CD8-positive, alpha-beta memory T cell (primary cell): ENCODE data around the gene FCGR1A. TPM values are rescaled to one million over a fixed set of nuclear protein-coding genes. Genes with fewer than 3 reads are reported as not detected.
"Not testable (repeated sequence)": the region's sequence is repeated elsewhere in the genome, so short reads cannot be mapped to it uniquely, and the experiment has no call there.

Experiments used
- CTCF ChIA-PET: fragments of 350-600 bp; sonication (Branson Sonifier 250); formaldehyde crosslinking; loops from one replicate; lab custom pipeline; 2021; ENCODE audit warnings: antibody characterized with exemption; lab: Charles Lee
- POLR2A ChIA-PET: fragments of 350-600 bp; sonication (Branson Sonifier 250); formaldehyde crosslinking; loops from one replicate; lab custom pipeline; 2021; ENCODE audit warnings: antibody characterized with exemption; lab: Charles Lee
- DNase-seq, 5 donors: peaks; one replicate each; pipeline versions ENCODE4 v3.0.0 to v3.0.0-alpha.2; 2020 to 2022; ENCODE audit warnings: mixed read lengths in 1 of 5
- H3K27ac ChIP-seq: one replicate; pipeline ENCODE4 v1.7.0; 2013; ENCODE audit warnings: low read depth, mild to moderate bottlenecking, low read length, moderate library complexity
- H3K27me3 ChIP-seq: 2 replicates; pipeline ENCODE4 v1.7.0; 2013; ENCODE audit warnings: low read length, mild to moderate bottlenecking; ENCODE audit not compliant: insufficient read depth, poor library complexity, severe bottlenecking
- H3K36me3 ChIP-seq: 2 replicates; pipeline ENCODE4 v1.7.0; 2013; ENCODE audit warnings: mild to moderate bottlenecking, low read length, moderate library complexity; ENCODE audit not compliant: insufficient read depth
- H3K4me1 ChIP-seq: 2 replicates; pipeline ENCODE4 v1.7.0; 2013; ENCODE audit warnings: mild to moderate bottlenecking, low read length, moderate library complexity; ENCODE audit not compliant: insufficient read depth
- H3K4me3 ChIP-seq: 2 replicates; pipeline ENCODE4 v1.7.0; 2013; ENCODE audit warnings: mild to moderate bottlenecking, low read length
- H3K9me3 ChIP-seq: 2 replicates; pipeline ENCODE4 v1.7.0; 2013; ENCODE audit warnings: mild to moderate bottlenecking, low read length
- H3K27ac Mint-ChIP-seq, 8 donors: one replicate each; pipeline ENCODE4 v1.8.0; 2020 to 2021; ENCODE audit warnings: mixed read lengths in 8 of 8, mild to moderate bottlenecking in 6 of 8, inconsistent platforms in 3 of 8, moderate library complexity in 3 of 8
- H3K27me3 Mint-ChIP-seq, 2 donors: one replicate each; pipeline ENCODE4 v1.8.0; 2020 to 2021; ENCODE audit warnings: mixed read lengths in 2 of 2, mild to moderate bottlenecking in 1 of 2, moderate library complexity in 1 of 2
- H3K36me3 Mint-ChIP-seq, 3 donors: one replicate each; pipeline ENCODE4 v1.8.0; 2020 to 2021; ENCODE audit warnings: mixed read lengths in 3 of 3, inconsistent platforms in 1 of 3, mild to moderate bottlenecking in 1 of 3
- H3K4me1 Mint-ChIP-seq, 3 donors: one replicate each; pipeline ENCODE4 v1.8.0; 2020 to 2021; ENCODE audit warnings: mixed read lengths in 3 of 3, inconsistent platforms in 1 of 3, mild to moderate bottlenecking in 1 of 3
- H3K4me3 Mint-ChIP-seq, 7 donors: one replicate each; pipeline ENCODE4 v1.8.0; 2020 to 2021; ENCODE audit warnings: mixed read lengths in 7 of 7, mild to moderate bottlenecking in 6 of 7, moderate library complexity in 4 of 7, inconsistent platforms in 2 of 7
- H3K9me3 Mint-ChIP-seq, 5 donors: one replicate each; pipeline ENCODE4 v1.8.0; 2020 to 2022; ENCODE audit warnings: mixed read lengths in 5 of 5, mild to moderate bottlenecking in 3 of 5, moderate library complexity in 2 of 5, inconsistent platforms in 1 of 5
- polyA plus RNA-seq: library from polyadenylated mRNA; unstranded; fragments of 300-500 nt; fragmentation: Illumina TruSeq; gene quantifications from one replicate; pipeline ENCODE4 v1.2.3, GENCODE V29; 2021
- total RNA-seq, 2 experiments: library from RNA; stranded (reverse); gene quantifications; one replicate each; pipeline ENCODE4 v1.2.3, GENCODE V29; 2021

The FCGR1A gene
- total and polyA plus RNA-seq, 3 experiments from 2014 or later, result not detected

- H3K36me3 ChIP-seq, DNase-seq, H3K27ac Mint-ChIP-seq, H3K4me3 ChIP-seq, CTCF ChIA-PET, POLR2A ChIA-PET, H3K4me1 ChIP-seq, H3K36me3 Mint-ChIP-seq, H3K27ac ChIP-seq, H3K27me3 ChIP-seq, H3K9me3 ChIP-seq, H3K9me3 Mint-ChIP-seq, H3K4me1 Mint-ChIP-seq: not testable (repeated sequence)
- peaks cover 11 to 22% of the 10 kb centered on the region in 2 donors for H3K27me3 Mint-ChIP-seq
- peak overlapping the region in 3 of 7 donors; percentile 38 to 69 (median 68) for H3K4me3 Mint-ChIP-seq
These were observed 34.4 kb upstream of the FCGR1A start for GRCh38 chr1:149748144-149748500.

GRCh38 chr1:149750562-149750961 is 31.9 kb upstream of the FCGR1A start:
- H3K4me1 Mint-ChIP-seq, H3K9me3 Mint-ChIP-seq, DNase-seq, H3K36me3 ChIP-seq, H3K4me1 ChIP-seq, H3K27ac Mint-ChIP-seq, H3K27ac ChIP-seq, POLR2A ChIA-PET, H3K9me3 ChIP-seq, H3K4me3 ChIP-seq, H3K36me3 Mint-ChIP-seq, CTCF ChIA-PET, H3K4me3 Mint-ChIP-seq, H3K27me3 ChIP-seq: not testable (repeated sequence)
- peaks cover 11 to 22% of the 10 kb centered on the region in 2 donors for H3K27me3 Mint-ChIP-seq

GRCh38 chr1:149752186-149752585 is 30.3 kb upstream of the FCGR1A start:
- H3K27ac Mint-ChIP-seq, H3K4me1 ChIP-seq, H3K36me3 ChIP-seq, POLR2A ChIA-PET, H3K36me3 Mint-ChIP-seq, H3K4me1 Mint-ChIP-seq, CTCF ChIA-PET, H3K9me3 ChIP-seq, H3K4me3 Mint-ChIP-seq, H3K27me3 ChIP-seq, H3K27ac ChIP-seq, H3K4me3 ChIP-seq, H3K9me3 Mint-ChIP-seq, DNase-seq: not testable (repeated sequence)
- H3K27me3 Mint-ChIP-seq, result peaks cover 11 to 18% of the 10 kb centered on the region in 2 donors

- H3K36me3 ChIP-seq, POLR2A ChIA-PET, H3K4me3 Mint-ChIP-seq, H3K9me3 ChIP-seq, H3K4me1 Mint-ChIP-seq, H3K4me3 ChIP-seq, DNase-seq, H3K27ac ChIP-seq, H3K4me1 ChIP-seq, H3K27me3 ChIP-seq, H3K27ac Mint-ChIP-seq, H3K9me3 Mint-ChIP-seq, CTCF ChIA-PET, H3K36me3 Mint-ChIP-seq: not testable (repeated sequence)
- H3K27me3 Mint-ChIP-seq, result peaks cover 0 to 11% of the 10 kb centered on the region in 2 donors
These were observed 29.0 kb upstream of the FCGR1A start for GRCh38 chr1:149753466-149753865.

- H3K27ac ChIP-seq, H3K4me1 ChIP-seq, H3K9me3 Mint-ChIP-seq, H3K9me3 ChIP-seq, H3K27ac Mint-ChIP-seq, CTCF ChIA-PET, H3K36me3 Mint-ChIP-seq, H3K36me3 ChIP-seq, DNase-seq, H3K4me3 Mint-ChIP-seq, H3K4me3 ChIP-seq, H3K27me3 ChIP-seq, H3K27me3 Mint-ChIP-seq, H3K4me1 Mint-ChIP-seq, POLR2A ChIA-PET: not testable (repeated sequence)
These were observed 27.2 kb upstream of the FCGR1A start for GRCh38 chr1:149755294-149755693.

GRCh38 chr1:149762294-149762693 is 20.2 kb upstream of the FCGR1A start:
- H3K27ac Mint-ChIP-seq, H3K36me3 ChIP-seq, H3K9me3 Mint-ChIP-seq, H3K27me3 Mint-ChIP-seq, H3K9me3 ChIP-seq, H3K4me3 Mint-ChIP-seq, H3K4me1 Mint-ChIP-seq, CTCF ChIA-PET, H3K27me3 ChIP-seq, H3K36me3 Mint-ChIP-seq, POLR2A ChIA-PET, DNase-seq, H3K4me1 ChIP-seq, H3K27ac ChIP-seq, H3K4me3 ChIP-seq: not testable (repeated sequence)

GRCh38 chr1:149764087-149764800 is 18.2 kb upstream of the FCGR1A start:
- POLR2A ChIA-PET, H3K27me3 Mint-ChIP-seq, H3K4me3 ChIP-seq, H3K9me3 Mint-ChIP-seq, H3K27ac ChIP-seq, H3K4me1 ChIP-seq, H3K4me3 Mint-ChIP-seq, H3K27me3 ChIP-seq, CTCF ChIA-PET, H3K4me1 Mint-ChIP-seq, H3K36me3 Mint-ChIP-seq, H3K36me3 ChIP-seq, DNase-seq, H3K9me3 ChIP-seq, H3K27ac Mint-ChIP-seq: not testable (repeated sequence)

- DNase-seq, H3K36me3 ChIP-seq, H3K27me3 Mint-ChIP-seq, H3K9me3 Mint-ChIP-seq, H3K27ac ChIP-seq, H3K9me3 ChIP-seq, H3K4me3 ChIP-seq, H3K4me1 ChIP-seq, H3K27ac Mint-ChIP-seq, H3K36me3 Mint-ChIP-seq, H3K4me1 Mint-ChIP-seq, H3K4me3 Mint-ChIP-seq, CTCF ChIA-PET, POLR2A ChIA-PET, H3K27me3 ChIP-seq: not testable (repeated sequence)
These were observed 16.3 kb upstream of the FCGR1A start for GRCh38 chr1:149766241-149766640.

- DNase-seq, H3K9me3 Mint-ChIP-seq, H3K27ac ChIP-seq, H3K4me1 ChIP-seq, H3K27ac Mint-ChIP-seq, H3K4me3 ChIP-seq, H3K4me1 Mint-ChIP-seq, H3K27me3 ChIP-seq, CTCF ChIA-PET, H3K36me3 Mint-ChIP-seq, H3K36me3 ChIP-seq, H3K9me3 ChIP-seq, H3K27me3 Mint-ChIP-seq, H3K4me3 Mint-ChIP-seq: not testable (repeated sequence)
- POLR2A ChIA-PET, result interaction anchor here (0.6 kb wide), 1 partner anchor 48 kb away, joined by 5 read pairs; no protein-coding TSS in a partner anchor
These were observed 13.3 kb upstream of the FCGR1A start for GRCh38 chr1:149769216-149769615.
